Adipose tissue (tissue), 3 donors: Measurements from ENCODE around the gene KCNMA1. TPM values are rescaled to one million over a fixed set of nuclear protein-coding genes. Genes with fewer than 3 reads are reported as not detected.

Experiments used
- H3K27ac ChIP-seq: one replicate; pipeline ENCODE4 v1.5.1; 2013; ENCODE audit warnings: low read depth, low read length
- WGBS, 3 donors: extraction: QIAGEN DNeasy Blood & Tissue Kit; methylation state at CpG; one replicate each; pipeline ENCODE4 v1.1.7; 2013; 5-methylcytosine and 5-hydroxymethylcytosine counted together
- polyA plus RNA-seq, 3 donors: library from polyadenylated mRNA; stranded (reverse); fragments of 200-250 nt; gene quantifications; one replicate each; pipeline ENCODE4 v1.2.3, GENCODE V29; 2013
- donor health status: healthy with polysubstance abuse.
- donor health status: Bipolar disorder and iron deficiency.
- donor health status: healthy.

KCNMA1 gene
- polyA plus RNA-seq, 3 donors, result 2.5 to 5.1 (median 3.8) TPM

DNA sequence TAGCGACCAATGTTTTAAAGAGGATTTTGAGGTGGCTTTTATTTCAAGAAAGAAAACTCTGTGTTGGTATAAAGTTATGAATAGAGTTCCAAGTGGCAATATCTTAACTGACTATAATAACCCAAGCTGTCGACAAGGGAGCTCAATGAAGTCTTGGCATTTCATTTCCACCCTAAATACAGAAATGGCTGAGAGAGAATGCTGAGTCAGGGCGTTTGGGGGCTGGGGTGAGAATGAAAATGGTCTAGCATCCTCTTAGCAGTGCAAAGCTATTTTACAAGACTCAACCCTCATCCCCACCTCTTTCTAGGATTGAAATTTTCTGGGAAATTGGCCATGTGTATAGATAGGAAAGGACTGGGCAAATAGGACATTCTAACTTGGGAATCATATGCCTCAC, 759.1 kb downstream of the KCNMA1 start:
- no peak overlapping the region for H3K27ac ChIP-seq
- 66 to 68% (median 67%) methylated on average over 3 of the region's 3 CpGs for WGBS, 3 donors

DNA sequence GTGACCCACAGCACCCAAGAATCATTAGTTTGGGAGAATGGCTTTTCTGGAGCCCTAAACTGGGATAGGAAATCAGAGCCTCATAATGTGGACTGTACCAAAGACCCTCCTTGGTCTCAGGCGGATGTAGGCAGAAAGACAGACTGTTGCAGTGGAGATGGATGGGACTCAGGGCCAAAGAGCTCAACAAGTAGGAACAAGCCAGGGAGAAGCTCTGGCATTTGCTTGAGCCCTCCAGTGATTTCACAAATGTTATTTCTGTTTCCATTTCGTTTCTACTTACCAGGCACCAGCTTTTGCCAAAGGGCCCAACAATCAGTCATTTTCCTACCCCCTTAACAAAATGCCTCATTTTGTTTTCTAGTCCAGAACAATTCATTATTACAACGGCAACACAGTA, 762.7 kb downstream of the KCNMA1 start:
- WGBS, 3 donors, result 69 to 87% (median 74%) methylated on average over 3 of the region's 3 CpGs
- H3K27ac ChIP-seq, result no peak overlapping the region

DNA sequence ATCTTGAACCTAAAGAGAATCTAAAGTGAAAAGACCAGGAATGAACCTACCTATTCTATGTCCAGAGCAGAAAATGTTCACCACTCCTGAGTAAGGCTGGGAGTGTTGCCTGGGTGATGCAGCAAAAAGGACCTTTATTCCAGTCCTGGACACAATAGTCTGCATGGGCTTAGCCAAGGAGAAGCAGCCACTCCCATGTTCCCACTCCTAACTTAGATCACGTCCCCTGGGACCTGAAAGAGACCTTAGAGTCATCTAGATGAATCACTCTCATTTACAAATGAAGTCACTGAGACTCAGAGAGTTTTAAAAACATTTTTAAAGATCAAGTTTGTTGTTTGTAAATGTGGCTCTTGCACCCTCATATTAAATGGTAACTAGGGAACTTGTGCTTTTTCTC, 763.4 kb downstream of the KCNMA1 start:
- H3K27ac ChIP-seq, result no peak overlapping the region
- 44 to 78% (median 47%) methylated on average over 1 of the region's 1 CpG for WGBS, 3 donors

DNA sequence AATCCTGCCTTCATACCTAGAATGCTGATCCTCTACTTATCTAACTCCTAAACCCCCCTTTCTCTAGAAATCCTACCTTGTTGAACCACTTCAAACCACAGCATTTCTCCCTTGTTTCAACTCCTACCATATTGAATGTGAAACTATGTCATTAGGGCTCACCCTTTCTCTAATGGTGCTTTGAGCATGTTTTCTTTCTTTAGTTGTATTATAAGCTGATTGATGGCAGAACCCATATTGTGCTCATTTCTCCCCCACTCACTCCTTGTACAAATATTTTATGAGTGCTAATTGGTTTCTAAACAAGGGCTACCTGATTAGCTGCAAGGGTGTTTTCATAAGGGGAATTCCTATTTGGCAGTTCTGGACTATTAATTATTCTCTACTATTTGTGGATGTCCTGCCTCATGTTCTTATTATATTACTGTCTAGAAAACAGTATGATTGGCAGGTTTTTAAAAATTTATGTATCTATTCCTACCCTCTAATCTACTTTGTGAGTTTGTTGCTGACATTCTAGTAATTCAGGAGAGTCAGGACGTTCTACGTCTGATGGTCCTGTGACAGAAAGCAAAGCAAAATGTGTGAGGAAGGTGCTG, 765.8 kb downstream of the KCNMA1 start:
- WGBS, 3 donors, result 84 to 94% (median 89%) methylated on average over 2 of the region's 2 CpGs
- H3K27ac ChIP-seq, result no peak overlapping the region

DNA sequence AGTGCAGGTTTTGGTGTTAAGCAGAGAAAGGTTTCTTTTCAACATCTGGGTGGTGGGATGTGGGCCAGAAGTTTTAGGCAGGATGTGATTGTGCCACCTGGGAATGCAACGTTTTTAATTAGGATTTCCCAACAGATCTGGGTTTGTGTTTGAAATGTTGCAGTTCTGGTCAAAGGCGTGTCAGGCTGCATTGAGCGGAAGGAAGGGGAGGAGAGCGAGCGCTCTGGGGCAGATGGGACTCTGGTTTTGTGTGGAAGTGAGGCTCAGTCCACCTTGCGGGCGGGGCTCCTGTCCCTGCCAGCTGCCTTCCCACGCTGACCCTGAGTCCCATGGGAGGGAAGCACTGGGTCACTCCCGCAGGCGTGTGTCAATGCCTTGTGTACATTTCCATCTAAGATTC, 767.7 kb downstream of the KCNMA1 start:
- 67 to 73% (median 72%) methylated on average over 10 of the region's 10 CpGs for WGBS, 3 donors
- H3K27ac ChIP-seq, result no peak overlapping the region

DNA sequence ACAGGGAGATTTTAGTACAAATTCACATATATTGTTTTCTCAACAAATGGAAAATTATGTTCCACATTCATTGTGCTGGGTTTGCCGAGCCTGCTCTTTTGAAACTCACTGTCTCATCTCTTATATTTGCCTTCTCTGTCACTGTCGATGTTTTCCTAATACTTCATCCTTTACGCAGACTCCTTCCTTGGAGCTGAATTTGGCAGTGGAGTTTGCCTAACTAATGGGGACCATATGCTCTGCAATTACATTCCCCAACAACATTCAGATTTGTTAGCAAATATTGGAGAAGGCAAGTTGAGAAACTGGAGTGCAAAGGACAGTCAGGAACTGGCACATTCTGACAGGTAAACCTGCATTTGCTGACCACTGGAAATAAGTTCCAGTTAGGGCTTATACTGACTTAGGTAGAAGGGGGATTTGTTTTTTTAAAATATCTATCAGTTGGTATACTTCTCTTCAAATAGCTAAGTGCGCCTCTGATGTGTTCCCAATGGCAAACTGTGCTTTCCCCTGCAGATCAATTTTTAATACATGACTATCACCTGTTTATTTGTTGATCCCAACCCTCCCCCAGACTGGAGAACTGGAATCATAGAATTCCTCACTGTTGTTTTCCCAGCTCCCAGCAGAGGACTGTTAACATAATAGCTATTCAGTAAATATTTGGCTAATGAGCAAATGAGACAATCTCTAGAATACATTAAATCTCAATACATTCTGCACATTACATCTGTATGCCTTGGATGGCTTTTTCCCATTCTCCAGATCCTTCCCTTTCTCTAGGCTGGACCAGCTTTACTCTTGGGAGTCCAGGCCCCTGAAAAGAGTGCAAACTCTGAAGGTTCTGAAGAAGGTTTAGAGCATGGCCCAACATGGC, 769.3 kb downstream of the KCNMA1 start:
- H3K27ac ChIP-seq, result no peak overlapping the region
- WGBS, 3 donors, result 57 to 81% (median 62%) methylated on average over 4 of the region's 4 CpGs

DNA sequence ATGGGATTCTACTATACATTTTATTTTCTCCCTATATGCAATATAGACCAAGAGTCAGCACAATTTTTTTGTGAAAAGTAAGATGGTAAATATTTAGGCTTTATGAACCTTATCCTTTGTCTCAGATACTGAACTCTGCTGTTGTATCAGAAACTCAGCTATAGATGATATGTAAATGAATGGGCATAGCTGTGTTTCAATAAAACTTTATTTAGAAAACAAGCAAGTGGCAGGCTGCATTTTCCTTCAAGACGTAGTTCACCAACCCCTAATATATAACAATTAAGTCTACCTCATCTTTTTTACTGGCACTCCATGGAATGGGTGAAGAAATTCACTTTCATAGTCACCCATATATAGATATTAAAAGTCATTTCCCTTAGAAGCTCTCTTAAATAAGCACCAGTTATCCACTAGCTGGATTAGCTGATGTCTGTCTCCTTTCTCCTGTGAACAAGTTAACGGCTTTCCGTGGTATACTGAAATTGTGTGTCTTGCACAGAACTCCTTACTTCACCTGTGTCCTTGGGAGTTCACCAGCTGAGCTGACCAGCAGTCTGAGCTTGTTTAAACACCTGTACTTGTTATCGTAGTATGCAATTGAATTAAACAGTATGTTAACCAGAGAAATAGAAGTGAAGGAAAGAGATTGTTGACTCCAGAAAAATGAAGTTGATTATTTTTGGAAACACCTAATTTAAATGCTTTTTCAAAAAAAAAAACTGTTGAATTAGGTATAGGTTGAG, 770.6 kb downstream of the KCNMA1 start:
- H3K27ac ChIP-seq, result no peak overlapping the region
- 47 to 95% (median 90%) methylated on average over 4 of the region's 4 CpGs for WGBS, 3 donors

DNA sequence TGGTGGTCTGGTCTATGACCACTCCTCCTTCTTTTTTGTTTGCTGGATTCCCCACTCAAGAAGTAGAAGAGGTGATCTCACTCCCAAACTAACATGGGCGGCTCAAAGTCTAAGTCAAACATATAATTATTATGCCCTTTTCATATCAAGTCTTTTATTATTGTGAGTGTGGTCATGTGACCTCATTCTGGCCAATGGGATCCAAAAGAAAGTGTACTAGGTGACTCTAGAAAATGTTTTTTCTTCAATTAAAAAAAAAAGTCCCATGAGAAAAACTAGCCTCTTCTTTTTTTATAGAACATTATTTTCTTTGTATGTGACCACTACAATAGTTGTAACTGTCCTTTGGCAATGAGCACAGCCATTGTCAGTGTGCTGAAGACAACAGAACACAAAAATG, 772.7 kb downstream of the KCNMA1 start:
- 93 to 100% (median 97%) methylated on average over 1 of the region's 1 CpG for WGBS, 3 donors
- H3K27ac ChIP-seq, result no peak overlapping the region

DNA sequence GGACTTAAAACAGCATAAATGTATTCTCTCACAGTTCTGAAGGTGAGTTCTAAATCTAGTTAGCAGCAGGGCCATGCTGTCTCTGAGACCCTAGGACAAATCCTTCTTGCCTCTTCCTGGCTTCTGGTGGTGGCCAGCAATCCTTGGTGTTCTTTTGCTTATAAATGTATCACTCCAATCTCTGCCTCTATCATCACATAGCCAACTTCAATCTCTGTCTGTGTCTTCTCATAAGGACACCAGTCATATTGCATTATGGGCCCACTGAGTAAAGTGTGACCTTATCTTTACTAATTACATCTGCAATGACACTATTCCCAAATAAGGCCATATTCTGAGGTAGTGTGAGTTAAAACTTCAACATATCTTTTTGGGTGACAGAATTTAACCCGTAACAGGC, 778.9 kb downstream of the KCNMA1 start:
- WGBS, 3 donors, result 86 to 93% (median 91%) methylated on average over 1 of the region's 1 CpG
- H3K27ac ChIP-seq, result no peak overlapping the region

DNA sequence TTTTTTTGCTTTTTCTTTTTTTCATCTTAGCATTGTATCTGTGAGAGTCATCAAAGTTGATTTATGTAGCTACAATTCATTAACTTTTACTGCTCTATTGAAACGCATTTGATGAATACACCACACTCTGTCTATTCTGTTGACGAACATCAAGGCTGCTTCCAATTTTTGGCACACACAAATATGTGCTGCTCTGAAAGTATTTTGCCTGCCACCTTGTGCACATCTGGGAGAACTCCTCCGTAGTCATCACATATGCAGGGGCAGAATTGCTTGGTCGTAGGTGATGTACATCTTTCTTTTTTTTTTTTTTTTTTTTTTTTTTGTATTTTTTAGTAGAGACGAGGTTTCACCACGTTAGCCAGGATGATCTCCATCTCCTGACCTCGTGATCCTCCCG, 796.8 kb downstream of the KCNMA1 start:
- 90 to 93% (median 90%) methylated on average over 8 of the region's 8 CpGs for WGBS, 3 donors
- H3K27ac ChIP-seq, result no peak overlapping the region

DNA sequence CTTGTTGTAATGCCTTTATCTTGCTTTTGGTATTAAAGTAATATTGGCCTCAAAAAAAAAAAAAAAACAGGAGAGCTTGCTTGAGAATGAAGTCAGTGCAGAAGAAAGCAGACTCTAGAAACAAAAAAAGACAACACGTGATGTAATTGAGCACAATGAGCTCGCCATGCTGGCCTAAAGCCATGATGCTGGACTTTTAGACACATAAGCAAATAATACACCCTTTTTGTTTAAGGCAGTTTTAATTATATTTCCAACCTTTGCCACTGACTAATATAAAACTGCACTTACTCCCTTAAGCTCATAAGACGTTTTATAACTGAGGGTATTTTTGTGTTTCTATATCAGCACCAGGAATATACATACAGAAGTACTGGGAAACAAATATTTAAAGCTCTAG, 798.3 kb downstream of the KCNMA1 start:
- 41 to 50% (median 50%) methylated on average over 3 of the region's 3 CpGs for WGBS, 3 donors

DNA sequence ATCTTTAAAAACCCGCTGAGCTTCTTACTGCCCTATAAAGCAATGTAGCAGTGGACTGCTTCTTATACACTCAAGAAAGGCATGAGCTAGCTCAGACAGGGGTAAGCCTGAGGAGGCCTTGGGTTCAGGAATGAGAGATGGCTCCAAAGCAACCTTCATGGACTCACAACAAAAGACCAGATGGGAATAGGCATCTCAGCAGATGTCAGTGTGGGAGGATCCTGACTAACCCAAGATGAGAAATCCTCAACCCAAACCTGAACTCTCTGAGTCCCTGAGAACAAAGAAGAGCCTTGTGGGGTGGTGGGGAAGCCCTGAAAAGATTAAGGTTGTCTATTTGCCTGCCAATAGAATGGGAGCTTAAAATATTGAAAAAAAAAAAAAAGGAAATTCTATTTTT, 807.4 kb downstream of the KCNMA1 start:
- H3K27ac ChIP-seq, result no peak overlapping the region
- 81 to 96% (median 83%) methylated on average over 1 of the region's 1 CpG for WGBS, 3 donors

More for the DNA sequence above, 798.3 kb downstream of the KCNMA1 start:
- no peak overlapping the region for H3K27ac ChIP-seq

DNA sequence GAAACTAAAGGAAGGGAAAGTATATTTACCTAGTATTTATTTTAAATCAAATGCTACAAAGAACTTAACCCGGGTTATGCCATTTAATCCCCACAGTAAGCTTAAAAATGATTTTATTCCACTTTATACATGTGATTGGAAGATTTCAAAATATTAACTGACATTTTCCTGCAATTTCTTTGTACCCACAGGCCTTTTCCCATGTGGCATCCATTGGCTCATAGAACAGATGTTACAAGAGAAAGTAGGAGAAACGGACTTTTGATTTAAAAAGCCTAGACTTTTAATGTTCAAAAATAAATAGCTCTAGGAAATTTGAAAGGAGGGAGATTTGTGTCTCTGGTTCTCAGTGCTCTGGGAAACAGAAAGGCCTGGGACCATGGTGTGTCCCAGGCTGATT, 807.9 kb downstream of the KCNMA1 start:
- H3K27ac ChIP-seq, result no peak overlapping the region
- 49 to 65% (median 62%) methylated on average over 2 of the region's 2 CpGs for WGBS, 3 donors
